ENCODE measurements around the gene TXNDC15.

DNA sequence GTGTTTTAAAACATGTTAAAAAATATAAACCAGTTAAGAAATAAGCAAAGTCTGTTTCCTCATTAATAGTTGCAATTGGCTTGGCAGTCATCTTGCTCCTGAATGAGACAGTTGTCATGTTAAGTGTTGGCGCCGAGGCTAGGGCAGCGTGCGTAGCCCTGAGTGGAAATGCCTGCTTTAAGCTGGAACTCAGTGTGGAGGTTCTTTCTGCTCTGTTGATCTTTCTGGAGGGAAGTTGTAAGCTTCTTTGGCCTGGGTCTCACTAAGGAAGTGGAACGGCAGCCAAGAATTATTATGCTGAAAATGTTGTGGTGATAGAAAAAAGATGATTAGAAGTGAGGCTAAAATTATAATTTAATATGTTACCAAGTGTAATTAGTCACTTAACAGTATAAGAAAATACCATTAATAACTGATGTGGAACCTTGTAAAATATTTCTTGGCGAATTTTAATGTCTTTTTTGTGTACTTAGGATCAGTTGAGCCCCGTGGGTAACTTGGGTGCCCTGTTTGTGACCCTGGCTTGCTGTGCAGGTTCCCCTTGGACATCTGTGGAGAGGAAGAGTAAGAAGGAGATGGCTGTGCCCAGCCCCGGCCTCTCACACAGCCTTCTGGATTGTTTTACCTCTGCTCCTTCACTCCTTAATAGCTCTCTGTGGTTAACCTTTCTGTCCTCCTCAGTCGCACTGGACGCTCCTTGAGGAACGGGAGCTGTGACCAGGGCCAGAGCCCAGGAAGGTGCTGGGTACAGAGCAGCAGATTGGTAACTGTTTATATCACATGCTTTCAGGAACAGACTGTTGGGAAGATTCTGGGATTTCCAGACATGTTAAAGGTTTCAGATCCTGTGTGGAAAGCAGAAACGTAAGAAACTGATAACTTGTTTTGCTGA lies 61.8 kb downstream of the TXNDC15 start:
- no peak for TF ChIP-seq POLR2A (IDR thresholded peaks at IDR 0.05)
- TF ChIP-seq, protein P1, sequence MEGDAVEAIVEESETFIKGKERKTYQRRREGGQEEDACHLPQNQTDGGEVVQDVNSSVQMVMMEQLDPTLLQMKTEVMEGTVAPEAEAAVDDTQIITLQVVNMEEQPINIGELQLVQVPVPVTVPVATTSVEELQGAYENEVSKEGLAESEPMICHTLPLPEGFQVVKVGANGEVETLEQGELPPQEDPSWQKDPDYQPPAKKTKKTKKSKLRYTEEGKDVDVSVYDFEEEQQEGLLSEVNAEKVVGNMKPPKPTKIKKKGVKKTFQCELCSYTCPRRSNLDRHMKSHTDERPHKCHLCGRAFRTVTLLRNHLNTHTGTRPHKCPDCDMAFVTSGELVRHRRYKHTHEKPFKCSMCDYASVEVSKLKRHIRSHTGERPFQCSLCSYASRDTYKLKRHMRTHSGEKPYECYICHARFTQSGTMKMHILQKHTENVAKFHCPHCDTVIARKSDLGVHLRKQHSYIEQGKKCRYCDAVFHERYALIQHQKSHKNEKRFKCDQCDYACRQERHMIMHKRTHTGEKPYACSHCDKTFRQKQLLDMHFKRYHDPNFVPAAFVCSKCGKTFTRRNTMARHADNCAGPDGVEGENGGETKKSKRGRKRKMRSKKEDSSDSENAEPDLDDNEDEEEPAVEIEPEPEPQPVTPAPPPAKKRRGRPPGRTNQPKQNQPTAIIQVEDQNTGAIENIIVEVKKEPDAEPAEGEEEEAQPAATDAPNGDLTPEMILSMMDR (IDR thresholded peaks at IDR 0.05): no peak

All from adrenal gland (tissue), 5 donors.